Thyroid gland (tissue), 4 donors: Measurements from ENCODE around the gene POMGNT2. TPM values are rescaled to one million over a fixed set of nuclear protein-coding genes. Genes with fewer than 3 reads are reported as not detected.

ENCODE experiments used
- DNase-seq, 2 donors: peaks; one replicate each; pipeline ENCODE4 v3.0.0-alpha.2; 2019
- H3K27ac ChIP-seq, 3 donors: fragments of 200-600 bp; sonication (generic); 1 replicate in 2 of 3; 2 replicates in 1 of 3; pipeline ENCODE4 v1.5.1; 2016 to 2019; ENCODE audit warnings: mild to moderate bottlenecking in 1 of 3, moderate library complexity in 1 of 3
- H3K27me3 ChIP-seq: fragments of 200-600 bp; sonication (generic); one replicate; pipeline ENCODE4 v1.5.1; 2019
- H3K36me3 ChIP-seq, 2 donors: fragments of 200-600 bp; sonication (generic); one replicate each; pipeline ENCODE4 v1.5.1; 2016 to 2019
- H3K4me1 ChIP-seq, 2 donors: fragments of 200-600 bp; sonication (generic); one replicate each; pipeline ENCODE4 v1.5.1; 2017 to 2019
- H3K4me3 ChIP-seq, 3 donors: fragments of 200-600 bp; sonication (generic); replicated peaks in 1 of 3; 1 replicate in 2 of 3; 2 replicates in 1 of 3; pipeline ENCODE4 v1.5.1; 2016; ENCODE audit warnings: mild to moderate bottlenecking in 1 of 3
- H3K9me3 ChIP-seq: fragments of 200-600 bp; sonication (generic); one replicate; pipeline ENCODE4 v1.5.1; 2017
- CTCF ChIP-seq, 6 experiments: fragments of 200-600 bp in 3 of 6; fragments of 450-650 bp in 3 of 6; sonication (generic) in 3 of 6; IDR thresholded peaks; one replicate each; pipeline ENCODE4 v1.5.1; 2016 to 2019; ENCODE audit warnings: antibody characterized with exemption in 6 of 6, mild to moderate bottlenecking in 2 of 6, inconsistent platforms in 1 of 6, moderate library complexity in 1 of 6
- POLR2A ChIP-seq, 2 donors: fragments of 450-650 bp; IDR thresholded peaks; one replicate each; pipeline ENCODE4 v1.6.1; 2017; ENCODE audit warnings: antibody characterized with exemption in 2 of 2, mild to moderate bottlenecking in 2 of 2, moderate library complexity in 1 of 2
- WGBS, 2 donors: methylation state at CpG; one replicate each; pipeline ENCODE4 v1.1.5; 2017; 5-methylcytosine and 5-hydroxymethylcytosine counted together
- intact Hi-C: fragments of 100-400 bp; cut with DNase I; formaldehyde crosslinking; loops from one replicate; pipeline ENCODE4 v1.15.1; 2023
- total RNA-seq, 4 donors: library from RNA; depleted of rRNA; stranded (reverse); fragments of >200 nt; gene quantifications; one replicate each; pipeline ENCODE4 v1.2.3, GENCODE V29; 2016

POMGNT2 gene
- total RNA-seq, 4 donors from 2014 or later = 17.1 to 30.1 (median 23.5) TPM

- TF ChIP-seq POLR2A (IDR thresholded peaks at IDR 0.05) (no peak), CTCF (IDR thresholded peaks at IDR 0.05) (no peak)
- Histone ChIP-seq H3K27ac (no peak overlapping the region), H3K27me3 (no peaks in the 10 kb centered on the region), H3K9me3 (no peaks in the 10 kb centered on the region), H3K36me3 (no peaks in the 10 kb centered on the region), H3K4me3 (no peak overlapping the region), H3K4me1 (no peaks in the 10 kb centered on the region)
- DNase-seq = no peak
- WGBS, 2 donors = 75 to 77% methylated on average over 7 of the region's 7 CpGs
- intact Hi-C loops = no loop called here
Observed at GRCh38 chr3:43132870-43133636, 27.2 kb upstream of the POMGNT2 start.

GRCh38 chr3:43132193-43132592 is 26.3 kb upstream of the POMGNT2 start:
- Histone ChIP-seq H3K27ac (no peak overlapping the region), H3K9me3 (no peaks in the 10 kb centered on the region), H3K4me1 (no peaks in the 10 kb centered on the region), H3K27me3 (no peaks in the 10 kb centered on the region), H3K36me3 (no peaks in the 10 kb centered on the region), H3K4me3 (no peak overlapping the region)
- intact Hi-C loops = no loop called here
- WGBS, 2 donors = 87 to 88% methylated on average over 3 of the region's 3 CpGs
- TF ChIP-seq POLR2A (IDR thresholded peaks at IDR 0.05) = no peak
- TF ChIP-seq CTCF (IDR thresholded peaks at IDR 0.05) = no peak
- DNase-seq = no peak

- intact Hi-C loops = no loop called here
- H3K27ac ChIP-seq = no peak overlapping the region
- H3K4me3 ChIP-seq = no peak overlapping the region
- TF ChIP-seq POLR2A (IDR thresholded peaks at IDR 0.05) = no peak
- TF ChIP-seq CTCF (IDR thresholded peaks at IDR 0.05) = no peak
- H3K9me3 ChIP-seq = no peaks in the 10 kb centered on the region
- no peaks in the 10 kb centered on the region for H3K4me1 ChIP-seq
- DNase-seq = no peak
- H3K36me3 ChIP-seq = no peaks in the 10 kb centered on the region
- H3K27me3 ChIP-seq = no peaks in the 10 kb centered on the region
Observed at GRCh38 chr3:43128464-43128863, 22.6 kb upstream of the POMGNT2 start.

- 80 to 82% methylated on average over 3 of the region's 3 CpGs for whole genome bisulfite sequencing, 2 donors
- H3K27ac ChIP-seq = no peak overlapping the region
- no peak overlapping the region for H3K4me3 ChIP-seq
- H3K36me3 ChIP-seq = no peaks in the 10 kb centered on the region
- TF ChIP-seq POLR2A (IDR thresholded peaks at IDR 0.05) = no peak
- no peak for TF ChIP-seq CTCF (IDR thresholded peaks at IDR 0.05)
- intact Hi-C loops = no loop called here
- no peaks in the 10 kb centered on the region for H3K4me1 ChIP-seq
- DNase-seq = no peak
- no peaks in the 10 kb centered on the region for H3K9me3 ChIP-seq
- no peaks in the 10 kb centered on the region for H3K27me3 ChIP-seq
Observed at GRCh38 chr3:43126536-43126935, 20.7 kb upstream of the POMGNT2 start.

- Histone ChIP-seq H3K9me3 (no peaks in the 10 kb centered on the region), H3K27me3 (no peaks in the 10 kb centered on the region), H3K4me1 (no peaks in the 10 kb centered on the region), H3K4me3 (no peak overlapping the region), H3K36me3 (no peaks in the 10 kb centered on the region), H3K27ac (no peak overlapping the region)
- intact Hi-C loops = no loop called here
- TF ChIP-seq POLR2A (IDR thresholded peaks at IDR 0.05) = no peak
- no peak for TF ChIP-seq CTCF (IDR thresholded peaks at IDR 0.05)
- no peak for DNase-seq
Observed at GRCh38 chr3:43123895-43124294, 18.0 kb upstream of the POMGNT2 start.
